GM18909 (cell line): Measurements from ENCODE around the gene MFNG.

ENCODE experiments used
- ATAC-seq: cut with Tn5 transposase; IDR thresholded peaks from one replicate; pipeline ENCODE4 v1.9.1; 2021; ENCODE audit warnings: mild to moderate bottlenecking; ENCODE audit not compliant: unreplicated experiment, poor library complexity

Gene MFNG

DNA sequence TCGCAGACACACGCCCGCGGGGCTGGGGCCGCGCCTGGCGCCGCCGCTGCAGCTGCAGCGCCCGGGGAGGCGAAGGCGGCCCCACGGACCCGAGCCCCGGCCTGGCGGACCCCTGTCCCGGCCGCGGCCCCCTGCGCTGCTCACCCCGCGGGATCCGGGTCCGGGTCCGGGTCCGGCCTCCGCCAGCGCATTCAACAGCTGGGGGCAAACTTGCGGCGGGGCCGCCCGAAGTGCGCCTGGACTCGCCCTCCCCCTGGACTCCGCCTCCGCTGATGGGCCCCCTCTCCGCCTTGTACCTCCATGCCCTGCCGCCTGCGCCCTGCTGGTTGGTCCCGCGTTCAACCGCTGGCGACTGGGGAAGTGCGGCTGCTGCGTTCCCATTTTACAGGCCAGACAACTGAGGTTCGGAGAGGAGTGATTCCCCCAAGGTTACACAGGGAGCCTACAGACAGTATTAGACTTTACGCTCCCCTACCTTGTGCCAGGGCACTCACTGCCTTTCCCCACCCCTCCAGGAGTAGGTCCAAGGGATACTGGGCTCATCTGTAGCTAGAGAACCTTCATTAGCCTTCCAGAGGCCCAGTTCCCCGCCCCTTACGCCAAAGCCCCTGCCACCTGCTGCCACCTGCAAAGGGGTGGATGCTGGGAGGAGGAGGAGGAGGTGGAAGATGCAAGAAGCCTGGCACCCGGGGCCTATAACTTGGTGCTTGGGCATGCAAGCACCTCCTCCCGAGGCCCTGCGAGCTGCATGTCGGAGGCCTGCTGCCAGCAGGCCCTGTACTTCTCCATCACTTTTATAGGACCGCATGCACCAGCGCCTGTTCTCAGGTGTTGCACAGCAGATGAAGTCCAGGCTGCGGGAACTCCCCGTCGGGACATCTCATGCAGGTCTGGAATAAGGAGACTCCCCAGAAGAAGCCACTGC lies 58.2 kb downstream of the MFNG start:
- ATAC-seq, result no peak

- ATAC-seq, result no peak
Measured at GRCh38 chr22:37427135-37427710, 59.0 kb downstream of the MFNG start, which contains the start of gene ELFN2. ELFN2 (minus strand) TSS chr22:37427479; CDS start chr22:37375534, 51,945 bp downstream.

- no peak for ATAC-seq
Measured at GRCh38 chr22:37426706-37427134, 59.5 kb downstream of the MFNG start.

DNA sequence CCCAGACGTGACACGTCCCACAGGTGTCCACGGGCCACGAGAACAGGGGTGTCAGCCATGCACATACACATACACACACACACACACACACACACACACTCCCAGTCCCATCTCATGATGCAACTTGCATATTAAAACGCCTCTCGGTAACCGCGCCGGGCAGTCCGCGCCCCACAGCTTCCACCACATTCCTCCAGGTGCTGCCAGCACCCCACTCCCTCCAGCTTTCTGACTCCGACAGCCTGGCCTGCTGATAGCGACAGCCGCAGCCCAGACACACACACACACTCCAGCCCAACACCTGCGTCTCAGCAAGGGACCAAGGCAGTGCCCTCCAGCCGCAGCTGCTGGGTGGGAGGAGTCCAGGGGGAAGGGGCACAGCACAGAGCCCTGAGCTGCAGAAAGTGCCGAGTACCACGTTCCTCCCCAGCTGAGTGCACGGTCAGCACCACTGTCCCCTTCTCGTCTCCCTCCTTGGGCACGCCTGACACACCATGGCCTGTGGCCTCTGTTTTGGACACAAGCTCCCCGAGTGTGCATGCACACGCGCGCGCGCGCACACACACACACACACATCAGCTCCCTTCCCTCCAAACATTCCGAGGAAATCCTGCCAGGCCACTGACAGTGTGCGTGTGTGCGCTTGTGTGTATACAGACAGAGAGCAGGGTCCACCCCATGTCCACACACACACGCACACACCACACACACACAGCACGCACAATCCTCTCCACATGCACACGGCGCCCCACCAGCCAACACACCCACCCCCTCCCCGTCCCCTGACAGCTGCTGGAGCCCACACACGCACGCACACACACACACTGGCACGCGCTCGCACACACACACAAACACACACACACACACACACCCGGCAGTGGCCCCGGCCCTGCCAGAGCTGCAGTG lies 60.1 kb downstream of the MFNG start:
- ATAC-seq, result no peak

DNA sequence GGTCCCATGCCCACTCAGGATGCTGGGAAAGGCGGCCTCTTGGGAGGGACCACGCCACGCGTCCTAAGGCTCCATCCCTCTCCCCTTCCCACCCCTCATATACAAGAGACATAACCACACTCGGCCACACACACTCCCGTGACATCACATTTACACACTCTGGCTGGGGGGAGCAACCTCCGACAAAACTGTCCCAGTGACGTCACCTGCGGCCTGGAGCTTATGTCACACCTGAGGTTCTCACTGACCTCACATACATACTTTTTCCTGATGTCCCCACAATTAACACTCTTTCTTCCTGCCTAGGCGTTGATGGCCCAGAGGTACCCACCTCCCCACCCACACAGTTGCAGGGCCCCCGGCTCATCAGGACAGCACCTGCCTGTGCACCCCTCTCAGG lies 60.8 kb downstream of the MFNG start:
- ATAC-seq, result no peak

DNA sequence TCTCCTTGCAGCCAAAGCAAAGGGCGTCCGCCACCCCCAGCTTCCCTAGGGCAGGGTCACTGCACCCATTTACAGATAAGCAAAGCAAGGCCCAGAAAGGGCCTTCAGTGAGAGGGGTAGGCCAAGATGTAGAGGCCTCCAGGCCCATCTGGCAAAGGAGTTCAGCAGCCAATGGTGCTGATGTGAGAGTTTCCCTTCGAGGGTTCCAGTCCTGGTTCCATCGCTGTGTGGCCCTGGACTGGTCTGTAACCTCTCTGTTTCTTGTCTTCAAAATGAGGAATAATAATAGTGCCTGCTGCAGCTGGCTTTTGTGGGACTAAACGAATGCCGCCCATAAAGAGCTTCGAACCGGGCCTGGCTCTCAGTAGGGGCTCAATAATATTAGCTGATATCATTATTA lies 62.9 kb downstream of the MFNG start:
- ATAC-seq, result no peak

- no peak for ATAC-seq
Measured at GRCh38 chr22:37421468-37421877, 64.7 kb downstream of the MFNG start.

DNA sequence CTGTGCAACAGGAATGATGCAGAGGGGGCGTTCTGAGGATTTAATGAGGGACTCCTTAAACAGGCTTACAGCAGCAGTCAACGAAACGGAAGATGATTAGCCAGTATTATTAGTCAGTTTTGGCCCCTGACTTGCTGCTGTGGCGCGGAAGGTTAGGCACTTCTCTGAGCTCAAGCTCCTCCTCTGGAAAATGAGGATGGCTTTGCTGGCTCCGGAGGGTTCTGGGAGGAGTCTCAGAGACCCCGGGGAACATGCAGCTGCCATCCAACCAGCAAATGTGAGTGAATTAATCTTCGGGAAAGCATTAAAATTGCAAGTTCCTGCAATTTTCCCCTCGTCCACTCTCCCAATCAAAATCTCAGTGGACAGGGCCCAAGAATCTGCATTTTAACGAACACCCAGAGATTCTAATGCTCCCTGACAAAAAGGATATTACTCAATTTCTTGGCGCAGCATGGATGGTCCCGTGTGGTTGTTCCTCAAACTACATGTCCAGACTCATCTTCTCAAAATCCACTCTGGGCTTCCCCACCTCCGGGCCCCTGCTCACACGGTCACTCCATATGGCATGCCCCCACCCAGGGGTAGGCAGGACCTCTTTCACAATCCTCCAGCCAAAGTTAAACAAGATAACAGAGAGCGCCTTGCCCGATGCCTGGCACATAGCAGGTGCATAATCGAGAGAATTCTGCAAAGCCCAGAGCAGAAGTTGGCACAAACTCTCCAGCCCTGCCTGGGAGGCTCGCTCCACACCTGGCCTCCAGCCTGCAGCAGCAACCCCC lies 65.3 kb downstream of the MFNG start:
- no peak for ATAC-seq

- no peak for ATAC-seq
Measured at GRCh38 chr22:37419969-37420685, 66.1 kb downstream of the MFNG start.

DNA sequence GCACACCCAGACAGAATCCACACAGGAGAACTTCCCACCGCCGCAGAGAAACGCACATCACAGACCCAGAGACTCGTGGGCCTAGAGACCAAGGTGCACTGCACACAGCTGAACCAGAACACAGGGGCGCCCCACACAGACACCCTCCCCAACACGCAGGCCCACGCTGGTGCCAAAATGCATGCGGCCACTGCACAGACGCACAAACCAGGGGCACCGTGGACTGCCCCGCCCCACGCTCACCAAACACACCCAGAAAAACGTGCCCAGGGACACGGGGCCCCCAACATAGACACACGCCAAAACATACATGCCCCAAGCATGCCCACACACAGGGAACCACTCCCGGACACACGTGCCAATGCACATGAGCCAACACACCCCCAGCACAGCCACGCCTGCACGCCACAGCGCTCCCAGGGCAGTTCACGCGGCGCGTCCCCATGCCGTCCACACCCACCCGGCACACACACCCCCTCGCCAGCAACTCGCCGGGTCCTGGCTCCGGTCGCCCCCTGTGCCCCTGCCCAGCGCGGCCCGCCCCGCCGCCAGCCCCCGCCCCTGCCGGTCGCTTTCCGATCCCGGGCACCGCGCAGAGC lies 66.7 kb downstream of the MFNG start:
- ATAC-seq, result no peak
